Peyer's patch (tissue), 4 donors: ENCODE results near the gene MYO7A.

Experiments
- CTCF ChIP-seq, 6 experiments: fragments of 450-650 bp in 4 of 6; fragments of 200-600 bp in 2 of 6; sonication (generic) in 1 of 6; IDR thresholded peaks; one replicate each; pipeline ENCODE4 v1.5.1; 2017 to 2019; ENCODE audit warnings: antibody characterized with exemption in 6 of 6, mild to moderate bottlenecking in 3 of 6, moderate library complexity in 1 of 6
- POLR2A ChIP-seq, 2 donors: fragments of 450-650 bp; IDR thresholded peaks; one replicate each; pipeline ENCODE4 v1.5.1; 2017; ENCODE audit warnings: antibody characterized with exemption in 2 of 2, mild to moderate bottlenecking in 2 of 2, moderate library complexity in 2 of 2

GRCh38 chr11:77106759-77107158 lies 21.3 kb upstream of the MYO7A start:
- TF ChIP-seq CTCF (IDR thresholded peaks at IDR 0.05) (no peak), POLR2A (IDR thresholded peaks at IDR 0.05) (no peak)
